GM23338 (cell line): Measurements from ENCODE around the gene OASL. TPM values are rescaled to one million over a fixed set of nuclear protein-coding genes. Genes with fewer than 3 reads are reported as not detected.

Experiments
- ATAC-seq: fragments of 200-7000 bp; cut with Tn5 transposase; 3 replicates; pipeline ENCODE4 v1.9.1; 2020
- DNase-seq: peaks from one replicate; pipeline ENCODE4 v3.0.0-alpha.2; 2015; ENCODE audit warnings: low spot score
- H2AFZ ChIP-seq: fragments of 200-600 bp; sonication (generic); 2 replicates; pipeline ENCODE4 v1.8.0; 2016; ENCODE audit warnings: antibody characterized with exemption, mild to moderate bottlenecking, moderate library complexity
- H3F3A ChIP-seq: fragments of 200-600 bp; sonication (generic); replicated peaks from 2 replicates; pipeline ENCODE4 v1.8.0; 2017; ENCODE audit warnings: antibody characterized with exemption, mixed run types, low read depth
- H3K27ac ChIP-seq: fragments of 200-600 bp; sonication (generic); 2 replicates; pipeline ENCODE4 v1.6.1; 2016; ENCODE audit warnings: low read depth
- H3K27me3 ChIP-seq: fragments of 200-600 bp; sonication (generic); 2 replicates; pipeline ENCODE4 v1.8.0; 2016; ENCODE audit warnings: mild to moderate bottlenecking, mixed run types, moderate library complexity; ENCODE audit not compliant: insufficient read depth
- H3K36me3 ChIP-seq: fragments of 200-600 bp; sonication (generic); 2 replicates; pipeline ENCODE4 v1.8.0; 2016; ENCODE audit warnings: mild to moderate bottlenecking; ENCODE audit not compliant: insufficient read depth
- H3K4me1 ChIP-seq: fragments of 200-600 bp; sonication (generic); 2 replicates; pipeline ENCODE4 v1.8.0; 2016; ENCODE audit warnings: mild to moderate bottlenecking, moderate library complexity; ENCODE audit not compliant: insufficient read depth
- H3K4me2 ChIP-seq: fragments of 200-600 bp; sonication (generic); 2 replicates; pipeline ENCODE4 v1.7.1; 2017; ENCODE audit warnings: mixed run types
- H3K4me3 ChIP-seq: fragments of 200-600 bp; sonication (generic); 2 replicates; pipeline ENCODE4 v1.6.1; 2016; ENCODE audit warnings: mixed run types
- H3K79me2 ChIP-seq: fragments of 200-600 bp; sonication (generic); replicated peaks from 2 replicates; pipeline ENCODE4 v1.8.0; 2017; ENCODE audit warnings: mild to moderate bottlenecking; ENCODE audit not compliant: insufficient read depth
- H3K9me2 ChIP-seq: fragments of 200-600 bp; sonication (generic); 2 replicates; pipeline ENCODE4 v1.8.0; 2017; ENCODE audit not compliant: insufficient read depth
- H4K20me1 ChIP-seq: fragments of 200-600 bp; sonication (generic); replicated peaks from 2 replicates; pipeline ENCODE4 v1.8.0; 2017; ENCODE audit warnings: mild to moderate bottlenecking; ENCODE audit not compliant: insufficient read depth
- H3K27ac Mint-ChIP-seq: 2 replicates; pipeline ENCODE4 v1.8.0; 2020; ENCODE audit warnings: inconsistent platforms, mild to moderate bottlenecking, moderate library complexity, mixed read lengths
- H3K27me3 Mint-ChIP-seq: 3 replicates; pipeline ENCODE4 v1.8.0; 2022; ENCODE audit warnings: low read depth, mild to moderate bottlenecking, moderate library complexity, mixed read lengths, inconsistent platforms; ENCODE audit not compliant: insufficient read depth, poor library complexity
- H3K36me3 Mint-ChIP-seq: 3 replicates; pipeline ENCODE4 v1.8.0; 2021; ENCODE audit warnings: low read depth, mild to moderate bottlenecking, inconsistent platforms, moderate library complexity, mixed read lengths
- H3K4me1 Mint-ChIP-seq: 3 replicates; pipeline ENCODE4 v1.8.0; 2020; ENCODE audit warnings: mild to moderate bottlenecking, inconsistent platforms, mixed read lengths
- H3K4me3 Mint-ChIP-seq: 3 replicates; pipeline ENCODE4 v1.8.0; 2021; ENCODE audit warnings: moderate library complexity, mild to moderate bottlenecking, inconsistent platforms, mixed read lengths
- H3K9me3 Mint-ChIP-seq: 3 replicates; pipeline ENCODE4 v1.8.0; 2020; ENCODE audit warnings: moderate library complexity, mild to moderate bottlenecking, inconsistent platforms, mixed read lengths
- CREB1 ChIP-seq: fragments of 250-450 bp; sonication (Bioruptor Pico); IDR thresholded peaks from 2 replicates; pipeline ENCODE4 v1.5.0; 2020; ENCODE audit warnings: low read depth, mild to moderate bottlenecking, moderate library complexity
- EZH2 ChIP-seq: fragments of 200-600 bp; sonication (generic); IDR thresholded peaks from one replicate; pipeline ENCODE4 v1.8.0; 2017; ENCODE audit warnings: antibody characterized with exemption, mild to moderate bottlenecking, low read depth; ENCODE audit not compliant: unreplicated experiment
- EZH2phosphoT487 ChIP-seq: fragments of 200-600 bp; sonication (generic); IDR thresholded peaks from one replicate; pipeline ENCODE4 v1.8.1; 2018; ENCODE audit warnings: antibody characterized with exemption; ENCODE audit not compliant: unreplicated experiment
- JUNB ChIP-seq: IDR thresholded peaks from one replicate; pipeline ENCODE4 v1.6.1; 2016; ENCODE audit warnings: antibody characterized with exemption; ENCODE audit not compliant: unreplicated experiment
- NANOG ChIP-seq: IDR thresholded peaks from 2 replicates; pipeline ENCODE4 v1.6.1; 2016; ENCODE audit warnings: antibody characterized with exemption, borderline replicate concordance
- POLR2AphosphoS5 ChIP-seq: IDR thresholded peaks from 2 replicates; pipeline ENCODE4 v1.6.1; 2016; ENCODE audit warnings: antibody characterized with exemption, low read depth
- REST ChIP-seq: IDR thresholded peaks from one replicate; pipeline ENCODE4 v1.6.1; 2018; ENCODE audit warnings: antibody characterized with exemption; ENCODE audit not compliant: unreplicated experiment
- STAT1 ChIP-seq: IDR thresholded peaks from one replicate; pipeline ENCODE4 v1.6.1; 2016; ENCODE audit warnings: antibody characterized with exemption; ENCODE audit not compliant: unreplicated experiment
- ZNF114 ChIP-seq: fragments of 250-450 bp; sonication (Bioruptor Pico); IDR thresholded peaks from 2 replicates; pipeline ENCODE4 v1.5.0; 2020; ENCODE audit warnings: mild to moderate bottlenecking, moderate library complexity
- ZNF331 ChIP-seq: fragments of 250-450 bp; sonication (Bioruptor Pico); IDR thresholded peaks from 2 replicates; pipeline ENCODE4 v1.5.0; 2020; ENCODE audit warnings: low read depth, mild to moderate bottlenecking, moderate library complexity
- ZNF462 ChIP-seq: fragments of 250-450 bp; sonication (Bioruptor Pico); IDR thresholded peaks from 2 replicates; pipeline ENCODE4 v1.5.0; 2020; ENCODE audit warnings: mild to moderate bottlenecking, moderate library complexity
- polyA plus RNA-seq: library from polyadenylated mRNA; unstranded; fragments of >200 nt; fragmentation: Nextera tagmentation; extraction: Ambion mirVana; gene quantifications from 2 replicates; pipeline ENCODE4 v1.2.1, GENCODE V29; 2016
- total RNA-seq: library from RNA; depleted of rRNA; stranded (reverse); fragments of >200 nt; shearing (Covaris generic); gene quantifications from 2 replicates; pipeline ENCODE4 v1.2.3, GENCODE V29; 2014
- TF ChIP-seq, protein P1 (sequence below): IDR thresholded peaks from 2 replicates; pipeline ENCODE4 v1.6.1; 2016; ENCODE audit warnings: antibody characterized with exemption
- TF ChIP-seq, protein P2 (sequence below), 2 experiments: fragments of 200-600 bp in 1 of 2; sonication (generic) in 1 of 2; conservative IDR thresholded peaks; 2 replicates each; pipeline versions ENCODE4 v1.5.1 to v1.6.1; 2016 to 2017; ENCODE audit warnings: antibody characterized with exemption in 2 of 2, low read depth in 2 of 2, mild to moderate bottlenecking in 2 of 2, moderate library complexity in 1 of 2

Gene OASL
- total and polyA plus RNA-seq, 2 experiments from 2014 or later, result not detected

- H3K4me3 Mint-ChIP-seq, result no peak overlapping the region
- Histone ChIP-seq H3K27me3 (no peaks in the 10 kb centered on the region), H3F3A (no peaks in the 10 kb centered on the region), H4K20me1 (no peaks in the 10 kb centered on the region), H3K79me2 (no peaks in the 10 kb centered on the region), H3K4me1 (peaks cover 4% of the 10 kb centered on the region; the same call in 1 of the 2 replicates), H3K27ac (no peak overlapping the region), H3K4me2 (no peak overlapping the region), H2AFZ (no peak overlapping the region), H3K9me2 (no peaks in the 10 kb centered on the region), H3K36me3 (no peaks in the 10 kb centered on the region), H3K4me3 (no peak overlapping the region)
- TF ChIP-seq EZH2phosphoT487, result no peak
- TF ChIP-seq JUNB, result no peak
- TF ChIP-seq, protein P1, sequence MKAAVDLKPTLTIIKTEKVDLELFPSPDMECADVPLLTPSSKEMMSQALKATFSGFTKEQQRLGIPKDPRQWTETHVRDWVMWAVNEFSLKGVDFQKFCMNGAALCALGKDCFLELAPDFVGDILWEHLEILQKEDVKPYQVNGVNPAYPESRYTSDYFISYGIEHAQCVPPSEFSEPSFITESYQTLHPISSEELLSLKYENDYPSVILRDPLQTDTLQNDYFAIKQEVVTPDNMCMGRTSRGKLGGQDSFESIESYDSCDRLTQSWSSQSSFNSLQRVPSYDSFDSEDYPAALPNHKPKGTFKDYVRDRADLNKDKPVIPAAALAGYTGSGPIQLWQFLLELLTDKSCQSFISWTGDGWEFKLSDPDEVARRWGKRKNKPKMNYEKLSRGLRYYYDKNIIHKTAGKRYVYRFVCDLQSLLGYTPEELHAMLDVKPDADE, result no peak
- TF ChIP-seq NANOG, result no peak
- no peak for TF ChIP-seq ZNF462 (CRISPR knock-in tag)
- TF ChIP-seq ZNF331 (CRISPR knock-in tag), result no peak
- no peak for TF ChIP-seq CREB1 (CRISPR knock-in tag)
- no peak for TF ChIP-seq STAT1
- TF ChIP-seq POLR2AphosphoS5, result no peak
- no peak for TF ChIP-seq REST
- no peak for TF ChIP-seq ZNF114
- TF ChIP-seq EZH2, result no peak
- TF ChIP-seq, protein P2, sequence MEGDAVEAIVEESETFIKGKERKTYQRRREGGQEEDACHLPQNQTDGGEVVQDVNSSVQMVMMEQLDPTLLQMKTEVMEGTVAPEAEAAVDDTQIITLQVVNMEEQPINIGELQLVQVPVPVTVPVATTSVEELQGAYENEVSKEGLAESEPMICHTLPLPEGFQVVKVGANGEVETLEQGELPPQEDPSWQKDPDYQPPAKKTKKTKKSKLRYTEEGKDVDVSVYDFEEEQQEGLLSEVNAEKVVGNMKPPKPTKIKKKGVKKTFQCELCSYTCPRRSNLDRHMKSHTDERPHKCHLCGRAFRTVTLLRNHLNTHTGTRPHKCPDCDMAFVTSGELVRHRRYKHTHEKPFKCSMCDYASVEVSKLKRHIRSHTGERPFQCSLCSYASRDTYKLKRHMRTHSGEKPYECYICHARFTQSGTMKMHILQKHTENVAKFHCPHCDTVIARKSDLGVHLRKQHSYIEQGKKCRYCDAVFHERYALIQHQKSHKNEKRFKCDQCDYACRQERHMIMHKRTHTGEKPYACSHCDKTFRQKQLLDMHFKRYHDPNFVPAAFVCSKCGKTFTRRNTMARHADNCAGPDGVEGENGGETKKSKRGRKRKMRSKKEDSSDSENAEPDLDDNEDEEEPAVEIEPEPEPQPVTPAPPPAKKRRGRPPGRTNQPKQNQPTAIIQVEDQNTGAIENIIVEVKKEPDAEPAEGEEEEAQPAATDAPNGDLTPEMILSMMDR (conservative IDR thresholded peaks at IDR 0.05; ENCODE audit: low read depth in 2 of 2), result no peak
- no peaks in the 10 kb centered on the region; the same call in 2 of the 3 replicates for H3K9me3 Mint-ChIP-seq
- H3K27me3 Mint-ChIP-seq, result peaks cover 6% of the 10 kb centered on the region
- ATAC-seq, result no peak
- H3K4me1 Mint-ChIP-seq, result peaks cover 2% of the 10 kb centered on the region; the same call in 2 of the 3 replicates
- peaks cover 6% of the 10 kb centered on the region for H3K36me3 Mint-ChIP-seq
- no peak overlapping the region for H3K27ac Mint-ChIP-seq
- no peak for DNase-seq
These were observed 41.6 kb downstream of the OASL start for GRCh38 chr12:120997448-120997847.
